ENCODE data around the gene DEFB114.
"Not testable (repeated sequence)": the region's sequence is repeated elsewhere in the genome, so short reads cannot be mapped to it uniquely, and the experiment has no call there.

DEFB114 gene

GRCh38 chr6:49964064-49964463 is at the start of gene DEFB114:
TSS of gene DEFB114 (minus strand) at chr6:49964164. CDS start at chr6:49964105, 59 bp downstream.
- DNase-seq: no peak

GRCh38 chr6:50007819-50008218 is 43.9 kb upstream of the DEFB114 start:
- peak in 1 of 56 donors; percentile 7 for DNase-seq

- DNase-seq: no peak
Measured at GRCh38 chr6:50003139-50003538, 39.2 kb upstream of the DEFB114 start.

- no peak for DNase-seq
Measured at GRCh38 chr6:49995278-49995677, 31.3 kb upstream of the DEFB114 start.

- no peak for DNase-seq
Measured at GRCh38 chr6:49988900-49989299, 24.9 kb upstream of the DEFB114 start.

GRCh38 chr6:49987749-49988148 is 23.8 kb upstream of the DEFB114 start:
- DNase-seq: no peak

GRCh38 chr6:49986551-49986950 is 22.6 kb upstream of the DEFB114 start:
- no peak for DNase-seq

- peak in 2 of 56 donors; percentile 7 to 30 for DNase-seq
Measured at GRCh38 chr6:49982046-49982445, 18.1 kb upstream of the DEFB114 start.

GRCh38 chr6:49980898-49981297 is 16.9 kb upstream of the DEFB114 start:
- DNase-seq: peak in 4 of 56 donors; percentile 3 to 37 (median 14)

- no peak for DNase-seq
Measured at GRCh38 chr6:49979584-49979983, 15.6 kb upstream of the DEFB114 start.

GRCh38 chr6:49978332-49979226 is 14.6 kb upstream of the DEFB114 start:
- no peak for DNase-seq

GRCh38 chr6:49969605-49970004 is 5.6 kb upstream of the DEFB114 start, which contains the start of gene DEFB113:
TSS of gene DEFB113 (minus strand) at chr6:49969625. CDS start at chr6:49969625, 0 bp downstream.
- no peak for DNase-seq

- no peak for DNase-seq
Measured at GRCh38 chr6:49966823-49967222, 2.9 kb upstream of the DEFB114 start.

- DNase-seq: no peak
Measured at GRCh38 chr6:49966334-49966733, 2.4 kb upstream of the DEFB114 start.

GRCh38 chr6:49958180-49958579 is 5.8 kb downstream of the DEFB114 start:
- DNase-seq: no peak

GRCh38 chr6:49955847-49956246 is 8.1 kb downstream of the DEFB114 start:
- DNase-seq: no peak

- DNase-seq: no peak
Measured at GRCh38 chr6:49951926-49952325, 12.0 kb downstream of the DEFB114 start.

- no peak for DNase-seq
Measured at GRCh38 chr6:49950415-49950751, 13.6 kb downstream of the DEFB114 start.

- DNase-seq: no peak
Measured at GRCh38 chr6:49949062-49949461, 14.9 kb downstream of the DEFB114 start.

GRCh38 chr6:49946835-49947234 is 17.1 kb downstream of the DEFB114 start:
- no peak for DNase-seq

- DNase-seq: not testable (repeated sequence)
Measured at GRCh38 chr6:49944068-49944467, 19.9 kb downstream of the DEFB114 start.

GRCh38 chr6:49939993-49940498 is 23.9 kb downstream of the DEFB114 start:
- no peak for DNase-seq

- no peak for DNase-seq
Measured at GRCh38 chr6:49937811-49938210, 26.2 kb downstream of the DEFB114 start.
